ENCODE data around the gene ARHGAP15.

DNA sequence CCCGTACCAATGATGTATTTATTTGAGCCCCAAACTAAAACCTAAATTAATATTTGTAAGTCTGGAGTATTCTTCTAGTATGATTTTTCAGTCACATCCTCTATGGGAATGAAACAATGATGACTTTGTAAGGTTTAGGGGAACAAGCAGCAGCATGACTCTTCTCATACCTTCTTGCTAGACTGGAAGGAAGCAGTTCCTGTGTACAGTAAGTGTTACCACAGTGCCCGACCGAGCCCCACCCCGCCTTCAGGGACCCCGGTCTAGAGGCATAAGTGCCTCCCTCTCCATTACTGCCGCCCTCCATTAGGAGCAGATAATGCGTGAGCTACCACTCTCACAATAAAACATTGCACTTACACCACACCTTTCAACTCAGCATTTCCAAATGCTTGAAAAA lies 599.3 kb downstream of the ARHGAP15 start:
- TF ChIP-seq, protein P1, sequence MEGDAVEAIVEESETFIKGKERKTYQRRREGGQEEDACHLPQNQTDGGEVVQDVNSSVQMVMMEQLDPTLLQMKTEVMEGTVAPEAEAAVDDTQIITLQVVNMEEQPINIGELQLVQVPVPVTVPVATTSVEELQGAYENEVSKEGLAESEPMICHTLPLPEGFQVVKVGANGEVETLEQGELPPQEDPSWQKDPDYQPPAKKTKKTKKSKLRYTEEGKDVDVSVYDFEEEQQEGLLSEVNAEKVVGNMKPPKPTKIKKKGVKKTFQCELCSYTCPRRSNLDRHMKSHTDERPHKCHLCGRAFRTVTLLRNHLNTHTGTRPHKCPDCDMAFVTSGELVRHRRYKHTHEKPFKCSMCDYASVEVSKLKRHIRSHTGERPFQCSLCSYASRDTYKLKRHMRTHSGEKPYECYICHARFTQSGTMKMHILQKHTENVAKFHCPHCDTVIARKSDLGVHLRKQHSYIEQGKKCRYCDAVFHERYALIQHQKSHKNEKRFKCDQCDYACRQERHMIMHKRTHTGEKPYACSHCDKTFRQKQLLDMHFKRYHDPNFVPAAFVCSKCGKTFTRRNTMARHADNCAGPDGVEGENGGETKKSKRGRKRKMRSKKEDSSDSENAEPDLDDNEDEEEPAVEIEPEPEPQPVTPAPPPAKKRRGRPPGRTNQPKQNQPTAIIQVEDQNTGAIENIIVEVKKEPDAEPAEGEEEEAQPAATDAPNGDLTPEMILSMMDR (conservative IDR thresholded peaks at IDR 0.05; ENCODE audit: low read length), result no peak
- TF ChIP-seq EZH2phosphoT487 (IDR thresholded peaks at IDR 0.05; ENCODE audit: borderline replicate concordance, low read depth, low read length), result no peak

All from OCI-LY7 (cell line).